Liver (tissue), 9 donors: ENCODE results near the gene PKIG. TPM values are rescaled to one million over a fixed set of nuclear protein-coding genes. Genes with fewer than 3 reads are reported as not detected.

Source experiments
- DNase-seq: peaks from one replicate; pipeline ENCODE4 v3.0.0-alpha.2; 2017; ENCODE audit warnings: low spot score
- H3K27ac ChIP-seq, 2 donors: one replicate each; pipeline ENCODE4 v1.7.0; 2013; ENCODE audit warnings: inconsistent platforms in 2 of 2, low read length in 2 of 2, control low read depth in 1 of 2, low read depth in 1 of 2, mild to moderate bottlenecking in 1 of 2
- H3K27me3 ChIP-seq, 4 donors: one replicate each; pipeline versions ENCODE4 v1.6.1 to v1.7.0; 2013; ENCODE audit warnings: low read length in 3 of 4, inconsistent platforms in 1 of 4, mild to moderate bottlenecking in 1 of 4, moderate library complexity in 1 of 4; ENCODE audit not compliant: control insufficient read depth in 4 of 4, insufficient read depth in 4 of 4
- H3K36me3 ChIP-seq, 4 donors: one replicate each; pipeline versions ENCODE4 v1.6.1 to v1.7.0; 2013; ENCODE audit warnings: low read length in 3 of 4, mild to moderate bottlenecking in 3 of 4, low read depth in 1 of 4, moderate library complexity in 1 of 4; ENCODE audit not compliant: control insufficient read depth in 4 of 4, insufficient read depth in 3 of 4
- H3K4me1 ChIP-seq, 4 donors: one replicate each; pipeline versions ENCODE4 v1.6.1 to v1.7.0; 2013; ENCODE audit warnings: low read length in 3 of 4, mild to moderate bottlenecking in 3 of 4, moderate library complexity in 1 of 4; ENCODE audit not compliant: control insufficient read depth in 4 of 4, insufficient read depth in 4 of 4
- H3K4me3 ChIP-seq, 3 donors: one replicate each; pipeline versions ENCODE4 v1.6.1 to v1.7.0; 2013; ENCODE audit warnings: low read length in 3 of 3, control low read depth in 1 of 3, low read depth in 1 of 3, mild to moderate bottlenecking in 1 of 3
- H3K9ac ChIP-seq, 2 donors: one replicate each; pipeline ENCODE4 v1.7.0; 2013; ENCODE audit warnings: low read length in 2 of 2, mild to moderate bottlenecking in 2 of 2, moderate library complexity in 2 of 2, control low read depth in 1 of 2, low read depth in 1 of 2
- H3K9me3 ChIP-seq, 4 donors: one replicate each; pipeline versions ENCODE4 v1.6.1 to v1.7.0; 2013; ENCODE audit warnings: low read length in 3 of 4; ENCODE audit not compliant: control insufficient read depth in 4 of 4
- CTCF ChIP-seq: fragments of 150-350 bp; IDR thresholded peaks from 2 replicates; pipeline ENCODE4 v1.5.1; 2017; ENCODE audit warnings: improper control_type of control experiment, low read depth, low read length; ENCODE audit not compliant: missing input control
- EGR1 ChIP-seq, 2 donors: IDR thresholded peaks; 2 replicates each; pipeline ENCODE4 v1.6.1; 2016 to 2018; ENCODE audit warnings: antibody characterized with exemption in 2 of 2, low read depth in 2 of 2
- FOXA1 ChIP-seq: IDR thresholded peaks from 2 replicates; pipeline ENCODE4 v1.6.1; 2016; ENCODE audit warnings: antibody characterized with exemption
- FOXA2 ChIP-seq: IDR thresholded peaks from 2 replicates; pipeline ENCODE4 v1.6.1; 2016; ENCODE audit warnings: antibody characterized with exemption
- GABPA ChIP-seq, 2 donors: IDR thresholded peaks in 1 of 2; conservative IDR thresholded peaks in 1 of 2; 2 replicates each; pipeline ENCODE4 v1.6.1; 2016; ENCODE audit warnings: antibody characterized with exemption in 2 of 2, mild to moderate bottlenecking in 1 of 2, moderate library complexity in 1 of 2
- HNF4A ChIP-seq, 2 donors: conservative IDR thresholded peaks; 2 replicates each; pipeline ENCODE4 v1.6.1; 2016; ENCODE audit warnings: antibody characterized with exemption in 2 of 2, mild to moderate bottlenecking in 2 of 2
- HNF4G ChIP-seq: IDR thresholded peaks from 2 replicates; pipeline ENCODE4 v1.6.1; 2016; ENCODE audit warnings: antibody characterized with exemption
- JUND ChIP-seq, 2 donors: IDR thresholded peaks; 2 replicates each; pipeline ENCODE4 v1.6.1; 2016; ENCODE audit warnings: antibody characterized with exemption in 2 of 2
- NR2F2 ChIP-seq: IDR thresholded peaks from 2 replicates; pipeline ENCODE4 v1.6.1; 2016; ENCODE audit warnings: antibody characterized with exemption
- RAD21 ChIP-seq, 2 donors: IDR thresholded peaks; 2 replicates each; pipeline ENCODE4 v1.6.1; 2016; ENCODE audit warnings: antibody characterized with exemption in 2 of 2, mild to moderate bottlenecking in 2 of 2
- REST ChIP-seq: IDR thresholded peaks from 2 replicates; pipeline ENCODE4 v1.6.1; 2016; ENCODE audit warnings: antibody characterized with exemption, mild to moderate bottlenecking
- RXRA ChIP-seq, 2 donors: IDR thresholded peaks; 2 replicates each; pipeline ENCODE4 v1.6.1; 2017 to 2018; ENCODE audit warnings: antibody characterized with exemption in 2 of 2, mild to moderate bottlenecking in 1 of 2
- SP1 ChIP-seq: IDR thresholded peaks from 2 replicates; pipeline ENCODE4 v1.6.1; 2018; ENCODE audit warnings: antibody characterized with exemption, mild to moderate bottlenecking
- TAF1 ChIP-seq: conservative IDR thresholded peaks from 2 replicates; pipeline ENCODE4 v1.6.1; 2016; ENCODE audit warnings: antibody characterized with exemption, mild to moderate bottlenecking
- YY1 ChIP-seq: IDR thresholded peaks from 2 replicates; pipeline ENCODE4 v1.6.1; 2016; ENCODE audit warnings: antibody characterized with exemption, mild to moderate bottlenecking
- ZBTB33 ChIP-seq: IDR thresholded peaks from 2 replicates; pipeline ENCODE4 v1.6.1; 2016; ENCODE audit warnings: antibody characterized with exemption
- WGBS: extraction: QIAGEN DNeasy Blood & Tissue Kit; methylation state at CpG from one replicate; pipeline ENCODE4 v1.1.7; 2013; 5-methylcytosine and 5-hydroxymethylcytosine counted together
- polyA plus RNA-seq, 2 donors: library from polyadenylated mRNA; stranded (reverse) in 1 of 2; unstranded in 1 of 2; fragments of 200-250 nt in 1 of 2; fragments of >200 nt in 1 of 2; fragmentation: Nextera tagmentation in 1 of 2; extraction: Ambion mirVana in 1 of 2; gene quantifications; one replicate each; pipeline versions ENCODE4 v1.2.1 to v1.2.3, GENCODE V29; 2013 to 2015
- total RNA-seq, 2 donors: library from RNA; depleted of rRNA; stranded (reverse); fragments of >200 nt; gene quantifications; one replicate each; pipeline ENCODE4 v1.2.3, GENCODE V29; 2014
- TF ChIP-seq, protein P1 (sequence below): IDR thresholded peaks from 2 replicates; pipeline ENCODE4 v1.6.1; 2016; ENCODE audit warnings: antibody characterized with exemption
- TF ChIP-seq, protein P2 (sequence below): IDR thresholded peaks from 2 replicates; pipeline ENCODE4 v1.6.1; 2016; ENCODE audit warnings: antibody characterized with exemption
- donor health status: healthy.
- donor health status: healthy.
- donor health status: healthy.
- donor health status: healthy.
- donor health status: healthy.

The PKIG gene
- total and polyA plus RNA-seq, 4 donors = 10.6 to 24.3 (median 23.4) TPM

- no peak overlapping the region for H3K27ac ChIP-seq
- H3K4me1 ChIP-seq = no peaks in the 10 kb centered on the region
- WGBS = 91% methylated on average over 5 of the region's 5 CpGs
- DNase-seq = no peak
- H3K9me3 ChIP-seq = peaks cover 0 to 3% (median under 1%) of the 10 kb centered on the region in 4 donors
- H3K27me3 ChIP-seq = no peaks in the 10 kb centered on the region
- H3K36me3 ChIP-seq = peaks cover 3 to 25% (median 7%) of the 10 kb centered on the region in 4 donors
- no peak overlapping the region for H3K4me3 ChIP-seq
- TF ChIP-seq NR2F2 (no peak), EGR1 (IDR thresholded peaks at IDR 0.05; ENCODE audit: low read depth in 2 of 2) (no peak), YY1 (no peak), GABPA (IDR thresholded peaks at IDR 0.05 in 1 of 2, conservative IDR thresholded peaks at IDR 0.05 in 1 of 2) (no peak), CTCF (no peak), FOXA1 (no peak), ZBTB33 (no peak), TAF1 (no peak), SP1 (no peak), RXRA (IDR thresholded peaks at IDR 0.05) (no peak), HNF4G (no peak), REST (no peak), RAD21 (IDR thresholded peaks at IDR 0.05) (no peak), HNF4A (conservative IDR thresholded peaks at IDR 0.05) (no peak), JUND (IDR thresholded peaks at IDR 0.05) (no peak), FOXA2 (no peak)
- TF ChIP-seq, protein P1, sequence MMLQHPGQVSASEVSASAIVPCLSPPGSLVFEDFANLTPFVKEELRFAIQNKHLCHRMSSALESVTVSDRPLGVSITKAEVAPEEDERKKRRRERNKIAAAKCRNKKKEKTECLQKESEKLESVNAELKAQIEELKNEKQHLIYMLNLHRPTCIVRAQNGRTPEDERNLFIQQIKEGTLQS = no peak
- TF ChIP-seq, protein P2, sequence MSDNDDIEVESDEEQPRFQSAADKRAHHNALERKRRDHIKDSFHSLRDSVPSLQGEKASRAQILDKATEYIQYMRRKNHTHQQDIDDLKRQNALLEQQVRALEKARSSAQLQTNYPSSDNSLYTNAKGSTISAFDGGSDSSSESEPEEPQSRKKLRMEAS = no peak
- no peak overlapping the region for H3K9ac ChIP-seq
Measured at GRCh38 chr20:44620030-44620429, 37.7 kb downstream of the PKIG start.
